ENCODE data around the gene CABP2. TPM values are rescaled to one million over a fixed set of nuclear protein-coding genes. Genes with fewer than 3 reads are reported as not detected.

The CABP2 gene
- not detected in 2 replicates for total RNA-seq (2014; rRNA removed; shearing (Covaris generic))

GRCh38 chr11:67522844-67523555 is at the start of gene CABP2:
TSS of gene CABP2 (minus strand) at chr11:67523446. CDS start at chr11:67523326, 120 bp downstream.

GRCh38 chr11:67507864-67508485 is 15.3 kb downstream of the CABP2 start, which contains the start of gene CDK2AP2:
TSS of gene CDK2AP2 (minus strand) at chr11:67508162. CDS start at chr11:67508082, 80 bp downstream.

GRCh38 chr11:67504950-67505581 is 18.2 kb downstream of the CABP2 start, which contains the start of gene PITPNM1:
TSS of gene PITPNM1 (minus strand) at chr11:67505363. CDS start at chr11:67504180, 1,183 bp downstream.

GRCh38 chr11:67482827-67483798 is 40.1 kb downstream of the CABP2 start, which contains the start of gene AIP:
TSS of gene AIP (plus strand) at chr11:67483026. CDS start at chr11:67483159, 133 bp downstream.

Small RNAs within 50 kb of the gene (small RNA-seq; reads per million reads assigned to genes)
- gene MIR6752 = not detected

Other genes starting within 250 kb of the CABP2 start
- 39.2 and 48.4 TPM in 2 replicates for gene ANKRD13D, start 234.1 kb downstream of the CABP2 start, total RNA-seq (2014; rRNA removed; shearing (Covaris generic))
- 10.7 and 20.0 TPM in 2 replicates for gene SSH3, start 219.9 kb downstream of the CABP2 start, total RNA-seq (2014; rRNA removed; shearing (Covaris generic))
- gene POLD4, start 169.9 kb downstream of the CABP2 start, total RNA-seq (2014; rRNA removed; shearing (Covaris generic)) = 110 and 118 TPM in 2 replicates
- 14.1 and 19.9 TPM in 2 replicates for gene CLCF1, start 149.8 kb downstream of the CABP2 start, total RNA-seq (2014; rRNA removed; shearing (Covaris generic))
- 14.7 and 15.6 TPM in 2 replicates for gene RAD9A, start 131.5 kb downstream of the CABP2 start, total RNA-seq (2014; rRNA removed; shearing (Covaris generic))
- 177 and 183 TPM in 2 replicates for gene PPP1CA, start 121.6 kb downstream of the CABP2 start, total RNA-seq (2014; rRNA removed; shearing (Covaris generic))
- gene TBC1D10C, start 119.4 kb downstream of the CABP2 start, total RNA-seq (2014; rRNA removed; shearing (Covaris generic)) = 0.34 TPM in 2 replicates
- gene CARNS1, start 107.8 kb downstream of the CABP2 start, total RNA-seq (2014; rRNA removed; shearing (Covaris generic)) = 0.03 and 0.26 TPM in 2 replicates
- 71.7 and 98.8 TPM in 2 replicates for gene RPS6KB2, start 95.0 kb downstream of the CABP2 start, total RNA-seq (2014; rRNA removed; shearing (Covaris generic))
- 0.96 and 1.4 TPM in 2 replicates for gene PTPRCAP, start 85.8 kb downstream of the CABP2 start, total RNA-seq (2014; rRNA removed; shearing (Covaris generic))
- 110 and 122 TPM in 2 replicates for gene CORO1B, start 80.0 kb downstream of the CABP2 start, total RNA-seq (2014; rRNA removed; shearing (Covaris generic))
- gene GPR152, start 70.7 kb downstream of the CABP2 start, total RNA-seq (2014; rRNA removed; shearing (Covaris generic)) = not detected in 2 replicates
- 0.15 TPM in 1 of 2 replicates, not detected in the other for gene CABP4, start 68.1 kb downstream of the CABP2 start, total RNA-seq (2014; rRNA removed; shearing (Covaris generic))
- 38.2 and 55.7 TPM in 2 replicates for gene TMEM134, start 54.2 kb downstream of the CABP2 start, total RNA-seq (2014; rRNA removed; shearing (Covaris generic))
- gene AIP, start 40.4 kb downstream of the CABP2 start, total RNA-seq (2014; rRNA removed; shearing (Covaris generic)) = 182 and 192 TPM in 2 replicates
- gene PITPNM1, start 18.1 kb downstream of the CABP2 start, total RNA-seq (2014; rRNA removed; shearing (Covaris generic)) = 42.1 and 54.4 TPM in 2 replicates
- 35.2 and 35.9 TPM in 2 replicates for gene CDK2AP2, start 15.3 kb downstream of the CABP2 start, total RNA-seq (2014; rRNA removed; shearing (Covaris generic))
- gene GSTP1, start 60.4 kb upstream of the CABP2 start, total RNA-seq (2014; rRNA removed; shearing (Covaris generic)) = 1,098 and 1,233 TPM in 2 replicates
- 310 and 343 TPM in 2 replicates for gene NDUFV1, start 83.5 kb upstream of the CABP2 start, total RNA-seq (2014; rRNA removed; shearing (Covaris generic))
- 13.8 and 25.0 TPM in 2 replicates for gene NUDT8, start 106.5 kb upstream of the CABP2 start, total RNA-seq (2014; rRNA removed; shearing (Covaris generic))
- gene TBX10, start 116.3 kb upstream of the CABP2 start, total RNA-seq (2014; rRNA removed; shearing (Covaris generic)) = not detected in 2 replicates
- 0.13 TPM in 1 of 2 replicates, not detected in the other for gene ACY3, start 127.3 kb upstream of the CABP2 start, total RNA-seq (2014; rRNA removed; shearing (Covaris generic))
- gene ALDH3B2, start 151.2 kb upstream of the CABP2 start, total RNA-seq (2014; rRNA removed; shearing (Covaris generic)) = not detected in 2 replicates